OCI-M2 (cell line): ENCODE data around the gene ADAM22.
"Not testable (repeated sequence)": the region's sequence is repeated elsewhere in the genome, so short reads cannot be mapped to it uniquely, and the experiment has no call there.

ENCODE experiments used
- DNase-seq: peaks from one replicate; lab custom pipeline; 2025; ENCODE audit not compliant: unreplicated experiment; lab: John Stamatoyannopoulos, UW

The ADAM22 gene, protein sequence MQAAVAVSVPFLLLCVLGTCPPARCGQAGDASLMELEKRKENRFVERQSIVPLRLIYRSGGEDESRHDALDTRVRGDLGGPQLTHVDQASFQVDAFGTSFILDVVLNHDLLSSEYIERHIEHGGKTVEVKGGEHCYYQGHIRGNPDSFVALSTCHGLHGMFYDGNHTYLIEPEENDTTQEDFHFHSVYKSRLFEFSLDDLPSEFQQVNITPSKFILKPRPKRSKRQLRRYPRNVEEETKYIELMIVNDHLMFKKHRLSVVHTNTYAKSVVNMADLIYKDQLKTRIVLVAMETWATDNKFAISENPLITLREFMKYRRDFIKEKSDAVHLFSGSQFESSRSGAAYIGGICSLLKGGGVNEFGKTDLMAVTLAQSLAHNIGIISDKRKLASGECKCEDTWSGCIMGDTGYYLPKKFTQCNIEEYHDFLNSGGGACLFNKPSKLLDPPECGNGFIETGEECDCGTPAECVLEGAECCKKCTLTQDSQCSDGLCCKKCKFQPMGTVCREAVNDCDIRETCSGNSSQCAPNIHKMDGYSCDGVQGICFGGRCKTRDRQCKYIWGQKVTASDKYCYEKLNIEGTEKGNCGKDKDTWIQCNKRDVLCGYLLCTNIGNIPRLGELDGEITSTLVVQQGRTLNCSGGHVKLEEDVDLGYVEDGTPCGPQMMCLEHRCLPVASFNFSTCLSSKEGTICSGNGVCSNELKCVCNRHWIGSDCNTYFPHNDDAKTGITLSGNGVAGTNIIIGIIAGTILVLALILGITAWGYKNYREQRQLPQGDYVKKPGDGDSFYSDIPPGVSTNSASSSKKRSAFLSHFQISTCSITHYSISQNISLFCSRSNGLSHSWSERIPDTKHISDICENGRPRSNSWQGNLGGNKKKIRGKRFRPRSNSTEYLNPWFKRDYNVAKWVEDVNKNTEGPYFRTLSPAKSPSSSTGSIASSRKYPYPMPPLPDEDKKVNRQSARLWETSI

GRCh38 chr7:87933953-87934698 is at the start of gene ADAM22:
TSS of gene ADAM22 (plus strand) at chr7:87934251. CDS start at chr7:87934466, 215 bp downstream.
- DNase-seq = peak; percentile 20

- no peak for DNase-seq
Observed at GRCh38 chr7:87885018-87885417, 49.0 kb upstream of the ADAM22 start.

DNA sequence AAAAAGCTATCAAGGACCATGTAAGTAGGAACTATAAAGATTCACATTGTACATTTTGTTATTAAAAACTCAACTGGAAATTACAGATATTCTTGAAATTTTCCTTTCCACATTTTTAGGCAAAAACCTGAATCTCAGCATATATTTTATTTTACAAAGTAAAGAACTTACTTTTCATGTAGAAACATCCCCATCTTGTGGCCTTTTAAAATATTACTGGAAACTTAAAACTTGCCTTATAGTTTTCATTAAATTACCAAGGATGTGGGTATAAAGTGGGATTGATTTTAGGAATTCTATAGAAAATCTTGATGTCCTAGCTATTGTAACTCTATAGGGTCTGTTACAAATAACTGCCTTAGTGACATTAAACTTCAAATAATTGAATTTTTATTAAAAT is 47.2 kb upstream of the ADAM22 start:
- no peak for DNase-seq

GRCh38 chr7:87895363-87895762 is 38.7 kb upstream of the ADAM22 start:
- no peak for DNase-seq

GRCh38 chr7:87899255-87899654 is 34.8 kb upstream of the ADAM22 start:
- no peak for DNase-seq

DNA sequence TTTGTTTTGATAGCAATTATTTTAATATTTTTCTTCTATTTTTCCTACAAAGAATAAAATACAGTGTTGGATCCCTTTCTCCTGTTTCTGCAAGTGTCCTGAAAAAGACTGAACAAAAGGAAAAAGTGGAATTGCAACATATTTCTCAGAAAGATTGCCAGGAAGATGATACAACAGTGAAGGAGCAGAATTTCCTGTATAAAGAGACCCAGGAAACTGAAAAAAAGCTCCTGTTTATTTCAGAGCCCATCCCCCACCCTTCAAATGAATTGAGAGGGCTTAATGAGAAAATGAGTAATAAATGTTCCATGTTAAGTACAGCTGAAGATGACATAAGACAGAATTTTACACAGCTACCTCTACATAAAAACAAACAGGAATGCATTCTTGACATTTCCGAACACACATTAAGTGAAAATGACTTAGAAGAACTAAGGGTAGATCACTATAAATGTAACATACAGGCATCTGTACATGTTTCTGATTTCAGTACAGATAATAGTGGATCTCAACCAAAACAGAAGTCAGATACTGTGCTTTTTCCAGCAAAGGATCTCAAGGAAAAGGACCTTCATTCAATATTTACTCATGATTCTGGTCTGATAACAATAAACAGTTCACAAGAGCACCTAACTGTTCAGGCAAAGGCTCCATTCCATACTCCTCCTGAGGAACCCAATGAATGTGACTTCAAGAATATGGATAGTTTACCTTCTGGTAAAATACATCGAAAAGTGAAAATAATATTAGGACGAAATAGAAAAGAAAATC is 26.7 kb upstream of the ADAM22 start:
- not testable (repeated sequence) for DNase-seq

DNA sequence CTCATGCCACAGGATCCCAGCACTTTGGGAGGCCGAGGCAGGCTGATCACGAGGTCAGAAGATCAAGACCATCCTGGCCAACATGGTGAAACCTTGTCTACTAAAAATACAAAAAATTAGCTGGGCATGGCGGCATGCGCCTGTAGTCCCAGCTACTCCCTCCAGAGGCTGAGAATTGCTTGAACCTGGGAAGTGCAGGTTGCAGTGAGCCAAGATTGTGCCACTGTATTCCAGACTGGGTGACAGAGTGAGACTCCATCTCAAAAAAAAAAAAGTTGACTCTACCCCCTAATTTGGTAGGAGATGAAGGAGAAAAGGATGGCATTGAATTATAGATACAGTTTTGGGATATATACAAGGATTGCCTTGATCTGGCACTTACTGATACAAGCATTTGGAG is 25.2 kb upstream of the ADAM22 start:
- DNase-seq = not testable (repeated sequence)

- no peak for DNase-seq
Observed at GRCh38 chr7:87912121-87912520, 21.9 kb upstream of the ADAM22 start.

- DNase-seq = no peak
Observed at GRCh38 chr7:87918740-87919139, 15.3 kb upstream of the ADAM22 start.

DNA sequence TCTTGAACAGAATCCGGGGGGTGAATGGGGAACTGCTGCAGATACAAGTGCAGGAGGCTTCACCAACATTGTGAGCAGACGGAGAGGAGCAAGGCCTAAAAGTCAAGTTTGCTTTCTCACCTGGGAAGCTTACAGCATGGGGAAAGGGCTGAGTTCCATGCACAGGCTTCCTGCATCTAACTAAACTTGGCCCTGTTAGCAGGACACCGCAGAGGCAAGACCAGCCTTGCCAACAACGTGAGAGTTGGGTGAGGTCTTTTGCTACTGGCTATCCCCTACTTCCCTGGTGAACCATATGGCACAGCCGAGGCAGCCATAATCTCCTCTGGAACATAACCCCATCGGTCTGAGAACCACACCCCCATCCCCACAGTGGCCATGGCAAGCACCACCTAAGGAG is 14.2 kb upstream of the ADAM22 start:
- no peak for DNase-seq

- DNase-seq = no peak
Observed at GRCh38 chr7:87920578-87920977, 13.5 kb upstream of the ADAM22 start.

DNA sequence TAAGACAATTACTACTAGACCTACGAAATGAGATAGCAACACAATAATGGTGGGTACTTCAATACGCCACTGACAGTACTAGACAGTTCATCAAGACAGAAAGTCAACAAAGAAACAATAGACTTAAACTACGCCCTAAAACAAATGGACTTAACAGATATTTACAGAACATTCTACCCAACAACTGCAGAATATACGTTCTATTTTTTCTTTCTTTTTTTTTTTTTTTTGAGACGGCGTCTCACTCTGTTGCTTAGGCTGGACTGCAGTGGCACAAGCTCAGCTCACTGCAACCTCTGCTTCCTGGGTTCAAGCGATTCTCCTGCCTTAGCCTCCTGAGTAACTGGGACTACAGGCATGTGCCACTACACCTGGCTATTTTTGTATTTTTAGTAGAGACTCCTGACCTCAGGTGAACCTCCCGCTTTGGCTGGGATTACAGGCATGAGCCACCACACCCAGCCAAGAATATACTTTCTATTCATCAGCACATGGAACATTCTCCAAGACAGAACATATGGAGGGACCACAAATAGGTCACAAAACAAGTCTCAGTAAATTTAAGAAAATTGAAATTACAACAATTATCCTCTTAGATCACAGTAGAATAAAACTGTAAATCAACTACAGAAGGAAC is 11.2 kb upstream of the ADAM22 start:
- not testable (repeated sequence) for DNase-seq

- no peak for DNase-seq
Observed at GRCh38 chr7:87926581-87927461, 7.2 kb upstream of the ADAM22 start.

GRCh38 chr7:87933605-87933952 is 472 bp upstream of the ADAM22 start:
- no peak for DNase-seq

GRCh38 chr7:87934699-87935383 is 790 bp downstream of the ADAM22 start:
- no peak for DNase-seq

DNA sequence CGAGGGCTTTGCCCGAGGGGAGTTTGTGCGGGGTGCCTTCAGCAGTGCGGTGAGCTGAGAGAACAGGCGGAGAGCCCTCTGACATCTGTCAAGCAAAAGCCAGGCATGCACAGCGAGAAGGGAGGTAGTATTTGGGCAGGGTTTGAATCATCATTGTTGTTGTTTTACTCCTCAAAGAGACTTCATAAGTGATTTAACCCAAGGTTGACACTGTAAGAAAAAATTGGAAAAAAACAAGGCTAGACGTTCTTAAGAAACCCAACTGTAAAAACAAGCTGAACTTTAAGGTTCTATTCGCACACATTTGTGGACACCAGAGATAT is 1.3 kb downstream of the ADAM22 start:
- no peak for DNase-seq

- no peak for DNase-seq
Observed at GRCh38 chr7:87941138-87941537, 7.1 kb downstream of the ADAM22 start.

GRCh38 chr7:87944547-87944946 is 10.5 kb downstream of the ADAM22 start:
- no peak for DNase-seq

DNA sequence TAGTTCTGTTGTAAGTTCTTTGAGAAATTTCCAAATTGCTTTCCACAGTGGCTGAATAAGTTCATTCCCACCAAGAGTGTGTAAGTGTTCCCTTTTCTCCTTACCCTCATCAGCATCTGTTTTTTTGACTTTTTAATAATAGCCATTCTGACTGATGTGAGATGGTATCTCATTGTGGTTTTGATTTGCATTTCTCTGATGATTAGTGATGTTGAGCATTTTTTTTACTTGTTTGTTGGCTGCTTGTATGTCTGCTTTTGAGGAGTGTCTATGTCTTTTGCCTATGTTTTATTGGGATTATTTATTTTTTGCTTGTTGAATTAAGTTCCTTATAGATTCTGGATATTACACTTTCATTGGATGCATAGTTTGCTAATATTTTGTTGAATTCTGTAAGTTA is 11.9 kb downstream of the ADAM22 start:
- DNase-seq = not testable (repeated sequence)
